HS-27A (cell line): ENCODE results near the gene CIB1.

Experiments
- DNase-seq: peaks from one replicate; pipeline ENCODE4 v3.0.0-alpha.2; 2012; ENCODE audit warnings: low read depth, missing footprints

The CIB1 gene

DNA sequence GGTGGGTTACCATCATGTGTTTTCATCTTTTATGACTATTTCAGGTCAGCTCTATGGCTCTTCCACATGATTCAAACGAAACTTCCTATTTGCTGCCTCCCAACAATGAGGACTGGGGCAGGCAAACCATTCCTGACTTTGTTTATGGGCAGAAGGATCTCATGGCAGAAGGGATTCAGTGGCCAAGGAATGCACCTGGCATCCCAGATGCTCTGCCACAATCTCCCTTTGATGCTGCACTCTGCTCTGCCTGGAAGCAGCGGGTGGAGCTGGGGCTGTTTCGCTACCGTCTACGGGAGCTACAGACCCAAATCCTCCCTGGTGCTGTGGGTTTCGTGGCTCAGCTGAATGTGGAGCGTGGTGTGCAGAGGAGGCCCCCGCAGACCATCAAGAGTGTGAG is 7.1 kb upstream of the CIB1 start:
- DNase-seq, result no peak

GRCh38 chr15:90239371-90239770 is 5.6 kb upstream of the CIB1 start:
- DNase-seq, result no peak

DNA sequence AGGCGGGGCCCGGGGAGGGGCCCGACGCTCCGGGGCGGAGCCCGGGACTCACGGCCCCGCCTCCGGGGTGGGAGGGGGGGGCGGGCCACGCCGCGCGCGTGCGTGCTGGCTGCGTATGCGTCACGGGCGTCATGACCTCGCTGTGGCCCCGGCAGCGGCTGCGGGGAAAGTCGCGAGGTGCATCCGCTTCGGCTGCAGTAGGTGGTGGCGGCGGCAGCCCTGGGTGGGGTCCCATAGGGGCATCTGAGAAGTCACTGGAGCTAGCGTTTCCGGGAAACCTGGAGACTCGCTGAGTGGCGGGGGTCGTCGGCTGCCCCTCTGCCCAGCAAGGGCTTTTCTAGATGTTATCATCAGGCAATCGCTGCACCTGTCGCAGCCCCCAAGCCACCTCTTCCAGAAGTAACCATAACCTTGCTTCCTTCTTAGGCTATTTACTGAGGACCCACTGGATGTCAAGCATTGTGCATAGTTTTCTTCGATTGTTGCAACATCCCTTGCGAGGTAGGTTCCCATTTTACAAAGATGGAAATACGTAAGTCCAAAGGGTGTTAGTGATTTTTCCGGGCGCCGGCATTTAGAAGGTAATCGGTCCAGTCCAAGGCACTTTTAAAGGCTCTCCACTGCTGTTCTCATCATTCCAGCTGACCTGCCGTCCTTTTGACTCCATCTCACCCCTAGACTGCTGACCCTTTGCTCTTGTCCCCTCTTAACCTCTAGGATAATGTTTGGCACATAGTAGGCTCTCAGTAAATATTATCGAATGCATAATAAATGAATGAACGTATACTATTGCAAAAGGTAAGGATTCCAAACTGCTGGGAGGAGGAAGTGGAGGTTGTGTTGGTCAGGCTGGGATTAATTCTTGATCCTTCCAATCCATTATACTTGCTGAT is 601 bp upstream of the CIB1 start, which contains the start of gene GDPGP1:
TSS of gene GDPGP1 (plus strand) at position 114 of the 893 bp plus-strand sequence. CDS start 6,700 bp downstream, outside the sequence.
- DNase-seq, result no peak

- DNase-seq, result no peak
These were observed 777 bp downstream of the CIB1 start for GRCh38 chr15:90232941-90233386.

DNA sequence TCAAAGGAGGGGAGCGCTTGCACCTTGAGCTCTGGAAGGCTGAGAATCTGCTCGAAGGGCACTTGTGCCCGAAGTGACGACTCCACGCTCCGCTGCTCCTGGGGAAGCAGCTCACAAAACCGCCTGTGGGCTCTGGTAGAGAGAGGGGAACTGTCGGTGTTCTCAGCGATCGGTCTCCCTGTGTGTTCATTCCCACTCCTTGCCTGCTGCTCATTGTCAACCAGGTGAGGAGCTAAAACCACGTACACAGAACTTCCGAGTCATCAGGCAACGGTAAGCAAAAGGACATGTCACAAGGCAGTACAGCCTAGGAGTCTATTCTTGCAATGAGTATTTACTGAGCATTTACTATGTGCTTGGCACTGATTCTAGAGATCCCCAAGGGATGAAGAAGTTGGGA is 1.5 kb downstream of the CIB1 start:
- DNase-seq, result no peak

DNA sequence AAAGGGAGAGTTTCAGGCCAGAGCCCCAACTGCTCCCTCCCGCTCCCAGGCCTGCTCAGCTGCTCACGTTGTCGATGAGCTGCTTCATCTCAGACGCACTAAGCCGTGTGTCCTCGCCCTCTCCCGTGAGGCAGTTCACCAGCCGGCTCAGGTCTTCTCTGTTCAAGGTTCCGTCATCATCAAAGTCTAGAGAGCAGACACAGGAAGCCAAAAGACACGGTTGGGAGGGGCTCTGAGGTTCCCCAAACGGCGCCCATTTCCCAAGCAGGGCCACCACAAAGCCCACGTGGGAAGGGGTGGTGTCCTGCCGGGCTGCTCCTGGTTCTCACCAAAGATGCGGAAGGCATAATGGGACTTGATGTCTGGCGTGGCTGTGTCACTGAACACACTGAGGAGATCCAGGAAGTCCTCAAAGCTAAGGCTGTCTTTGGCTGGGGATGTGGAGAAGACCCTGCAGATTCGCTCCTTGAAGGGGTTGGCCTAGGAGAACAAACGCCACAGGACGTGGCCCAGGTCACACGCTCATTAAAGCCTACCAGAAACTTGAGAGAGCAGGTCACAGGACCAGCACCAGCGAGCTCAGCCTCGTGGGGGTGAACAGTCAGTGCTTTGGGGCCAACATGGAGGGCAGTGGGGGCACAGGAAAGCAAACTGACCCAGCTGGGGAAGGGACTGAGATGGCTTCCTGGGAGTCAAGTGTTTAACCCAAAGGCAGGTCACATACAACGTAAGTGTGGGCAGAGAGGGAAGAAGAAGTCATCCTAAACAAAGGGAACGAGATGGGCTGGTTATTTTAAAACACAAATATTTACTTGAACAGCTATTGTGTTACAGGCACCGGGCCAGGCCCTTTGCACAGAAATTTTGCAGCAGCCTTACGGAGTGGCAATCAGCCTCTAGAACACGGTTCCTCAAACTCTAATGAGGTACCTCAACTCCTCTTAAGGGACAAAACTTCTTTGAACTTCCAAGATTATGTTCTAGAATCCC is 2.4 kb downstream of the CIB1 start:
- no peak for DNase-seq

DNA sequence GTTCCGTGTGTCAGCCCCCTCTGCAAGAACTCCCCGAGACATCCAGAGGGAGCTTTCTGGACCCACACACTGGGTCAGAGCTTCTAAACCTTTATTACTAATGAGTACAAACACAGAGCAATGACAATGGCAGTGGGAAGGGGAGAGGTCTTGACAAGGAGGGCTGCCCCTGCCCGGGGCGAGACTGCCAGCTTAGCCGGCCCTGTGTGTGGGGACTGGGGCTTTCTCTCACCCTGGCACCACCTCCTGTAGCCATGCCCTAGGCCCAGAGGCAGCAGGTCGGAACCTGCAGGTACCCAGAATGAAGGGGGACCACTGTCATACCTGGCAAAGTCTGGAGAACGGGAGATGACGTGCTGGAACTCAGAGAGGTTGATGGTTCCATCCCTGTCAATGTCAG is 3.1 kb downstream of the CIB1 start:
- DNase-seq, result no peak

DNA sequence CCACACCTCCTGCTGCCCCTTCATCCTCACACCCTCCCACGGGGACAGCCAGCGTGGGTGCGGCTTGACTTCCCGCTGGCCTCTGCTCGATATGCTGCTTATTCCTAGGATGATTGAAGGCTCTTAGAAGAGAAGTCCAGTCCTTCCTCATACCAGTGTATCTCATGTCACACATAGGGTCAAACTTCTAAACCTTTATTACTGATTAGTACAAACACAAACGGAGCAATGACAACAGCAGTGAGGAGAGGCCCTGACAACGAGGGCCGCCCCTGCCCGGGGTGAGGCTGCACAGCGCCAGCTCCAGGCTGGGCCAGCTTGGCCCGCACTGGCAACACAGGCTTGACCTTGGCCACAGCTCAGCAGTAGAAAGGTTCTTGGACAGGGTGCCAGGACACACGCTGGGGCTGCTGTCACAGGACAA is 3.7 kb downstream of the CIB1 start:
- no peak for DNase-seq

DNA sequence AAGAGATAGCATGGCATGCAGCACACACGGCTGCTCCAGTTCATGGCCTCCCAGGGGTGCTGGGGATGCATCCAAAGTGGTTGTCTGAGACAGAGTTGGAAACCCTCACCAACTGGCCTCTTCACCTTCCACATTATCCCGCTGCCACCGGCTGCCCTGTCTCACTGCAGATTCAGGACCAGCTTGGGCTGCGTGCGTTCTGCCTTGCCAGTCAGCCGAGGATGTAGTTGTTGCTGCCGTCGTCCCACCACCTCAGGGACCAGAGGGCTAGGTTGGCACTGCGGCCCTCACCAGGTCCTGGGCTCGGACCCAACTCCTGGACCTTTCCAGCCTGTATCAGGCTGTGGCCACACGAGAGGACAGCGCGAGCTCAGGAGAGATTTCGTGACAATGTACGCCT is 4.8 kb downstream of the CIB1 start:
- DNase-seq, result no peak

DNA sequence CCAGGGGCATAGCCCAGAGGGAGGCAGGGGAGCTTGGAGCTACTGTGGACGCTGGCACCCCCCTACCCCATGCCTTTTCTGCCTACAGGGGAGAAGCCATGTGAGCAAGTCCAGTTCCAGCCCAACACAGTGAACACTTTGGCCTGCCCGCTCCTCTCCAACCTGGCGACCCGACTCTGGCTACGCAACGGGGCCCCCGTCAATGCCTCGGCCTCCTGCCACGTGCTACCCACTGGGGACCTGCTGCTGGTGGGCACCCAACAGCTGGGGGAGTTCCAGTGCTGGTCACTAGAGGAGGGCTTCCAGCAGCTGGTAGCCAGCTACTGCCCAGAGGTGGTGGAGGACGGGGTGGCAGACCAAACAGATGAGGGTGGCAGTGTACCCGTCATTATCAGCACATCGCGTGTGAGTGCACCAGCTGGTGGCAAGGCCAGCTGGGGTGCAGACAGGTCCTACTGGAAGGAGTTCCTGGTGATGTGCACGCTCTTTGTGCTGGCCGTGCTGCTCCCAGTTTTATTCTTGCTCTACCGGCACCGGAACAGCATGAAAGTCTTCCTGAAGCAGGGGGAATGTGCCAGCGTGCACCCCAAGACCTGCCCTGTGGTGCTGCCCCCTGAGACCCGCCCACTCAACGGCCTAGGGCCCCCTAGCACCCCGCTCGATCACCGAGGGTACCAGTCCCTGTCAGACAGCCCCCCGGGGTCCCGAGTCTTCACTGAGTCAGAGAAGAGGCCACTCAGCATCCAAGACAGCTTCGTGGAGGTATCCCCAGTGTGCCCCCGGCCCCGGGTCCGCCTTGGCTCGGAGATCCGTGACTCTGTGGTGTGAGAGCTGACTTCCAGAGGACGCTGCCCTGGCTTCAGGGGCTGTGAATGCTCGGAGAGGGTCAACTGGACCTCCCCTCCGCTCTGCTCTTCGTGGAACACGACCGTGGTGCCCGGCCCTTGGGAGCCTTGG is 5.6 kb downstream of the CIB1 start:
- no peak for DNase-seq

- DNase-seq, result no peak
These were observed 6.4 kb downstream of the CIB1 start for GRCh38 chr15:90227336-90227735.

DNA sequence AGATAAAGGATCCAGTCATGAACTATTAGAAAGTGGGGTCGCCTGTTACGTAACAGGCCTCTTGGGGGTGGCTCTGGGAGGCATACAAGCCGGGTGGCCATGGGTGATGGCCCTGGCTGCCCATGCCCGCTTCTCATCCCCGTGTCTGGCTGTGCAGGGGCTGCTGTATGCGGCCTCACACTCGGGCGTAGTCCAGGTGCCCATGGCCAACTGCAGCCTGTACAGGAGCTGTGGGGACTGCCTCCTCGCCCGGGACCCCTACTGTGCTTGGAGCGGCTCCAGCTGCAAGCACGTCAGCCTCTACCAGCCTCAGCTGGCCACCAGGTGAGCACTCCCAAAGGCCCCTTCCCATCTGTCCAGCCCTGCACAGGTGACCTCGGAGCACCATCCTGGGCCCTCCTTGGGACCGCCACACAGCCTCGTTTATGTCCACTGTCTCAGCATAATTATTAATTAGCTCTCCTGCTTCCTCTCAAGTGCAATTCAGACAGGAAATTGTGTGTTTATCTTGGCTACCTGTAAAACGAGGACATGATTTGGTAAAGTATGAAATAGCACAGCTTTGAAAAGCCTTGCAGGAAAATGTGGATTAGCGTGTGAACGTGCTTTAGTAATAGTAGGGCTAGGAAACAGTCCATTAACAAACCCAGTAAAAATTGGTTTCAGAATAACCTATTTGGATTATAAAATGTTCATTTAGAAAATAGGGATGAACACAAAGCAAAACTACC is 8.1 kb downstream of the CIB1 start:
- no peak for DNase-seq

DNA sequence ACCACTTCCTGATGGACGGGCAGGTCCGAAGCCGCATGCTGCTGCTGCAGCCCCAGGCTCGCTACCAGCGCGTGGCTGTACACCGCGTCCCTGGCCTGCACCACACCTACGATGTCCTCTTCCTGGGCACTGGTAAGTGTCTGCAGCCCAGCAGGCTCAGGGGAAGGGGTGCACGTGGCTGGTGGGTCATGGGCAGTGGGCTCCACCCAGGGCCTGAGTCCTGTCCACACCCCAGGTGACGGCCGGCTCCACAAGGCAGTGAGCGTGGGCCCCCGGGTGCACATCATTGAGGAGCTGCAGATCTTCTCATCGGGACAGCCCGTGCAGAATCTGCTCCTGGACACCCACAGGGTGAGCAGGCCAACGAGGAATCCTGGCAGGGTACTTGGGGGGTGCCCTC is 8.7 kb downstream of the CIB1 start:
- no peak for DNase-seq

DNA sequence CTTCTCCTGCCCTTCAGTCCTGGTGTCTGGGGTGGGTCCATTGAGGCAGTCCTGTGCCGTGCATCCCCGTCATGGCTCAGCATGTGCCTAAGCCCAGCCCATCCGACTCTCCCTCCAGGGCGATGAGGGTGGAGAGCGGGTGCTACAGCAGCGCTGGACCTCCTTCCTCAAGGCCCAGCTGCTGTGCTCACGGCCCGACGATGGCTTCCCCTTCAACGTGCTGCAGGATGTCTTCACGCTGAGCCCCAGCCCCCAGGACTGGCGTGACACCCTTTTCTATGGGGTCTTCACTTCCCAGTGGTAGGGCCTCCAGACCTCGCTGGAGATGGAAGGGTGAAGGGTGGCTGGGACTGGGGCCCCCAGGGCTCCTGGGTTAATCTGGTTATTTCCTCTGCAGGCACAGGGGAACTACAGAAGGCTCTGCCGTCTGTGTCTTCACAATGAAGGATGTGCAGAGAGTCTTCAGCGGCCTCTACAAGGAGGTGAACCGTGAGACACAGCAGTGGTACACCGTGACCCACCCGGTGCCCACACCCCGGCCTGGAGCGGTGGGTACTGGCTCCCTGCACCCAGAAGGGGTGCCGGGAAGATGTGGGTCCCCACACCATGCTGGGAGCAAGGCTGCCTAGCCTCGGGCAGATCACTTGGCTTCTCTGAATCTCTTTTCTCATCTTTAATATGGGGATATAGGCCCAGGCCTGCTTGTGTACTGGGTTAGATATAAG is 10.1 kb downstream of the CIB1 start:
- DNase-seq, result no peak

DNA sequence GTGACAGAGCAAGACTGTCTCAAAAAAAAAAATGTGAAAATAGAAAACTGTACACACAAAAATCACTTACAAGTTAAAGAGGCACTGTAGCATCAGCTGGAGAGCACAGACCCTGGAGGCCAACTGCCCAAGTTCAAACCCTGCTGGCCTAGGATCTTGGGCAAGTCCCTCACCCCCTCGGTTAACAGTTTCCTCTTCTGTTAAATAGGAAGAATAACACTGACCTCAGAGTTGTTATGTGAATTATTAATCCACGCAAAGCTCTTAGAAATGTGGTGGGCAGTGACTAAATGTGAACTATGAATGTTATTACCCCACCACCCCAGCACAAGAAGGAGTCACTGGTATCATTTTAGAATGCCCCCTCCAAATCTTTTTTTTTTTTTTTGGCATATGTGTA is 11.2 kb downstream of the CIB1 start:
- DNase-seq, result no peak

DNA sequence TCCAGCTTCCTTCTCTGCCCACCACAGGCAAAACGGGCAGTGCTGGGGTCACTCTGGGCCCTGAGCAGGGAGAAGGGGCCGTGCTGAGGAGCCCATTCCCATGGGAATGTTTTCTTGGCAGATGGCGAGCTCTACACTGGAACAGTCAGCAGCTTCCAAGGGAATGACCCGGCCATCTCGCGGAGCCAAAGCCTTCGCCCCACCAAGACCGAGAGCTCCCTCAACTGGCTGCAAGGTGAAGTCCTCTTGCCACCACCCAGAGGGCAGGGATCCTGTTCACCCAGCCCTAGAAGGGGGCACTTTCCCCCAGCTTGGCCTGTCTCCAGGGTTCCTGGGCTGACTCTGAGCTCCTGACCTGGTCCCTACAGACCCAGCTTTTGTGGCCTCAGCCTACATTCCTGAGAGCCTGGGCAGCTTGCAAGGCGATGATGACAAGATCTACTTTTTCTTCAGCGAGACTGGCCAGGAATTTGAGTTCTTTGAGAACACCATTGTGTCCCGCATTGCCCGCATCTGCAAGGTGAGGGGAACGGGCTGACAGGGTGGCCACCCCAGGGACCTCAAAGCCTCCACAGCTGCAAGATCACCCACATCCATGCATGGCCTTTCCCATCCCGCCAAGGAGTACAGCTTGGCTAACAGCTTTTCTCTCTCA is 12.4 kb downstream of the CIB1 start:
- DNase-seq, result peak; percentile 60

DNA sequence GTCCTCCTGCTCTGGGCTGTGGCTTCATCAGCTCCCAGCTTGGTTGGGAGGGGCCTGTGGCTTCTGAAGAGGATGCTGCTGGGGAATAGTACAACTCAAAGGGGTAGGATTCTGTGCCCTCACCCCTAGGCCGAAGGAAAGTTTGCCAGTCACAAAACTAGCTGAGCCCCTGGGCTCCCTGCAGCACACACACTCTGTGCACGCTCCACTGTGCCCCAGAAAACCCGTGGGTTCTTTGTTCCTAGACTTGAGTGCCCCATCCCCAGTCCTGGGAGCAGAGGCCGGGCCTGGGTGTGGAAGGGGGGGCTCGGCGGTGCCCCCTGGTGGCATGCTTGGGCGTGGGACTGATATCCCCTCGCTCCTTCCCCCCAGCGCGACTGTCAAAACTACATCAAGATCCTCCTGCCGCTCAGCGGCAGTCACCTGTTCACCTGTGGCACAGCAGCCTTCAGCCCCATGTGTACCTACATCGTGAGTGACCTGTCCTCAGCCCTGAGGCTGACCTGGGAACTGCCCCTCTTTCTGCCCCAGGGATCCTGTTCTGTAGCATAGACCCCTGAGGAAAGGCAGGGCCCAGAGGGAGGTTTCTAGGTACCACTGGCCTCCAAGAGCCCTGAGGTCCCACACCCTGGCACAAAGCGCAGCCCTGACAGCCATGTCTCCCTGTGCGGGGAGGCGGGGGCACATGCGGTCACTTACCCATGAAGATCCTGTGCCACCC is 14.2 kb downstream of the CIB1 start:
- DNase-seq, result no peak

GRCh38 chr15:90217671-90218394 is 15.9 kb downstream of the CIB1 start:
- DNase-seq, result no peak
